Osteoblast (primary cell): ENCODE results near the gene FREM1. TPM values are rescaled to one million over a fixed set of nuclear protein-coding genes. Genes with fewer than 3 reads are reported as not detected.

ENCODE experiments used
- DNase-seq: peaks from one replicate; pipeline ENCODE4 v3.0.0; 2011; ENCODE audit warnings: low spot score, mixed read lengths; ENCODE audit not compliant: insufficient read length; ENCODE audit errors: missing footprints
- H2AFZ ChIP-seq: 2 replicates; pipeline ENCODE4 v1.6.0; 2011; ENCODE audit warnings: mild to moderate bottlenecking, low read length
- H3K27ac ChIP-seq: 2 replicates; pipeline ENCODE4 v1.5.1; 2011; ENCODE audit warnings: mild to moderate bottlenecking, low read depth, low read length, moderate library complexity
- H3K27me3 ChIP-seq: 2 replicates; pipeline ENCODE4 v1.6.0; 2012; ENCODE audit warnings: mild to moderate bottlenecking, control low read depth, inconsistent platforms, low read length, moderate library complexity; ENCODE audit not compliant: insufficient read depth
- H3K36me3 ChIP-seq: 2 replicates; pipeline ENCODE4 v1.5.1; 2011; ENCODE audit warnings: mild to moderate bottlenecking, low read length, control low read depth, moderate library complexity; ENCODE audit not compliant: insufficient read depth
- H3K4me1 ChIP-seq: 2 replicates; pipeline ENCODE4 v1.5.1; 2011; ENCODE audit warnings: mild to moderate bottlenecking, low read length, control low read depth, moderate library complexity; ENCODE audit not compliant: insufficient read depth
- H3K4me2 ChIP-seq: 2 replicates; pipeline ENCODE4 v1.6.0; 2011; ENCODE audit warnings: mild to moderate bottlenecking, low read length; ENCODE audit not compliant: insufficient read depth
- H3K4me3 ChIP-seq: fragments of 200-600 bp; sonication (generic); 3 replicates; pipeline ENCODE4 v1.5.1; 2012; ENCODE audit warnings: mild to moderate bottlenecking, low read length, inconsistent platforms; ENCODE audit not compliant: insufficient read depth
- H3K79me2 ChIP-seq: 2 replicates; pipeline ENCODE4 v1.6.0; 2012; ENCODE audit warnings: mild to moderate bottlenecking, low read length, control low read depth, inconsistent platforms; ENCODE audit not compliant: insufficient read depth
- H3K9me3 ChIP-seq: 2 replicates; pipeline ENCODE4 v1.5.1; 2011; ENCODE audit warnings: low read depth, low read length, control low read depth
- H4K20me1 ChIP-seq: 2 replicates; pipeline ENCODE4 v1.6.0; 2012; ENCODE audit warnings: mild to moderate bottlenecking, low read length, control low read depth; ENCODE audit not compliant: insufficient read depth
- CTCF ChIP-seq: IDR thresholded peaks from 2 replicates; pipeline ENCODE4 v1.5.1; 2011; ENCODE audit warnings: mild to moderate bottlenecking, low read depth, low read length, moderate library complexity; ENCODE audit errors: extremely low read depth
- total RNA-seq: library from RNA; depleted of rRNA; stranded (reverse); fragments of >200 nt; gene quantifications from 2 replicates; pipeline ENCODE4 v1.2.3, GENCODE V29; 2012

The FREM1 gene
- total RNA-seq, 1 donor = 0.72 TPM

DNA sequence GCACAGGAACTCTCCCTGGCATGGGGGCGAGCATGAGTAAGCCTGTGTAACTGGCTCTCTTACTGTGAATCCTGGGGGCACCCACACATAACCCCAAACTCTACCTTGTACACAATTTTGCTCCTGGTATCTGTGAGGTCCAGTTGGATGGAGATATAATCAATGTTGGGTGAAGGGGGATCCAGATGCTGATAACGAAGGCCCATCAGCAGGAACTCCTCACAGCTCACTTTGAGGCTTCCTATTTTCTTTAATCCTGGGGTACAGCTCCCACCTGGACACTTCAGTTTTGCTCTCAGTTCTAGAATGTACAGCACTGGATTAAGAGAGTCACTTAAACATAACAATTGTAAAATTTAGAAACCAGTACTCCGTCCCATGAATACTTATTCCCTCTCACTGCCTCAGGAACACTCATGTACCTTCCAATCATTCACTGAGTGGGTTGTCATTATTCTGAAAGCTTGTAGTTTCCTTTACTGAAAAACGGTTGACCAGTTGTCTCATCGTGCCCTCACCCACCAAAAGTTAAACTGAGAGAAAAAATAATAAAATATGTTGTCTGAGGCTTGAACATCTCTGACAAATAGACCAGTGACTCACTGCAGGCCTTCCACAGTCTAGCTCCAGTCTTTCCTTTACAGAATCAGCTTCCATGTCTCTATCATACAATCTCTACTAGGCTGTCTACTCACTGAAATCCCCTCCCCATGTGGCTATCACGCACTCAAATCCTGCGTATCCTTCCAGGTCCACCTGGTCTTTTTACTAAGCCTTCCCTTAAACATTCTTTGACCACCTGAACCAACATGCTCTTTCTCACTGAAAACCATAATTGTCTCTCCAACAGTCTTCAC is 52.6 kb downstream of the FREM1 start:
- no peak for DNase-seq
- H3K4me1 ChIP-seq = no peaks in the 10 kb centered on the region

DNA sequence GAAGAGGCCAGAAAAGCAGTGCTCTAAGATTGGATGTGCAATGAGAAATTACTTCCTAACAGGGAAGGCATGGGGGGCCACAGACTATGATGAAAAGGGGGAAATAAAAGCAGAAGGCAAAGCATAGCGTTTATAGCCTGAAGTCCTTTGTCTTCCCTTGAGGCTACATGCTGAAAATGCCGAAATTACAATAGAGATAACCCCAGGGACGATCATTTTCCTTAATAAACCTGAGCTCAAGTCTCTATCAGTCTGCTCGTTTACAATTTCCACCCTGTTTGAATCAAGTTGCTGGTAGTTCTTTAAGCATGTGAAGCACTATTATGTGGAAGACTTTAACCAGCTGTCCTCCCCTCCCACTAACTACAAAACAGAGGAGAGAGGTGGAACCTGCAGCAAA is 60.4 kb downstream of the FREM1 start:
- H3K27ac ChIP-seq = no peak overlapping the region
- no peak overlapping the region for H3K4me2 ChIP-seq
- H3K27me3 ChIP-seq = peaks cover 3% of the 10 kb centered on the region
- no peaks in the 10 kb centered on the region for H3K79me2 ChIP-seq
- no peaks in the 10 kb centered on the region for H3K9me3 ChIP-seq
- H4K20me1 ChIP-seq = no peaks in the 10 kb centered on the region
- TF ChIP-seq CTCF = no peak
- H3K36me3 ChIP-seq = no peaks in the 10 kb centered on the region
- no peak overlapping the region for H3K4me3 ChIP-seq
- DNase-seq = no peak
- H3K4me1 ChIP-seq = no peaks in the 10 kb centered on the region
- no peak overlapping the region for H2AFZ ChIP-seq

More for the DNA sequence above, 52.6 kb downstream of the FREM1 start:
- Histone ChIP-seq H3K27me3 (no peaks in the 10 kb centered on the region), H3K27ac (no peak overlapping the region), H4K20me1 (no peaks in the 10 kb centered on the region), H2AFZ (no peak overlapping the region), H3K4me3 (no peak overlapping the region), H3K4me2 (no peak overlapping the region), H3K36me3 (no peaks in the 10 kb centered on the region), H3K9me3 (no peaks in the 10 kb centered on the region), H3K79me2 (no peaks in the 10 kb centered on the region)
- no peak for TF ChIP-seq CTCF

GRCh38 chr9:14849296-14849695 is 60.9 kb downstream of the FREM1 start:
- Histone ChIP-seq H2AFZ (no peak overlapping the region), H3K4me3 (no peak overlapping the region), H3K27me3 (peaks cover 3% of the 10 kb centered on the region), H4K20me1 (no peaks in the 10 kb centered on the region), H3K36me3 (no peaks in the 10 kb centered on the region), H3K9me3 (no peaks in the 10 kb centered on the region), H3K4me2 (no peak overlapping the region), H3K4me1 (no peaks in the 10 kb centered on the region), H3K27ac (no peak overlapping the region), H3K79me2 (no peaks in the 10 kb centered on the region)
- DNase-seq = no peak
- TF ChIP-seq CTCF = no peak

- TF ChIP-seq CTCF = peak; percentile 89
- Histone ChIP-seq H3K4me2 (no peak overlapping the region), H3K9me3 (no peaks in the 10 kb centered on the region), H3K27me3 (peaks cover 5% of the 10 kb centered on the region), H3K4me1 (no peaks in the 10 kb centered on the region), H3K36me3 (no peaks in the 10 kb centered on the region), H3K79me2 (no peaks in the 10 kb centered on the region), H2AFZ (no peak overlapping the region), H3K27ac (no peak overlapping the region), H3K4me3 (no peak overlapping the region), H4K20me1 (no peaks in the 10 kb centered on the region)
- peak; percentile 90 for DNase-seq
Measured at GRCh38 chr9:14846871-14847311, 63.3 kb downstream of the FREM1 start.
